HG03575 (cell line): ENCODE measurements around the gene WIZ.
A peak's percentile ranks its signal among the peaks of the same experiment; 100 is the strongest.
"Not testable (repeated sequence)": the region's sequence is repeated elsewhere in the genome, so short reads cannot be mapped to it uniquely, and the experiment has no call there.

Source experiments
- ATAC-seq: cut with Tn5 transposase; IDR thresholded peaks from one replicate; pipeline ENCODE4 v1.9.1; 2021; ENCODE audit not compliant: unreplicated experiment, insufficient number of reproducible peaks, low FRiP score; ENCODE audit errors: extremely low read depth

WIZ gene

GRCh38 chr19:15422296-15423075, 27.3 kb downstream of the WIZ start:
- no peak for ATAC-seq

GRCh38 chr19:15421721-15422260, 28.0 kb downstream of the WIZ start:
- ATAC-seq, result no peak

GRCh38 chr19:15421136-15421695, 28.5 kb downstream of the WIZ start:
- ATAC-seq, result no peak

- ATAC-seq, result no peak
Observed at GRCh38 chr19:15419413-15420025, 30.2 kb downstream of the WIZ start.

- peak; percentile 88 for ATAC-seq
Observed at GRCh38 chr19:15418579-15419412, 31.0 kb downstream of the WIZ start, which contains the start of gene AKAP8L. Gene AKAP8L (minus strand): TSS chr19:15418988. CDS start chr19:15418923, 65 bp downstream.

DNA sequence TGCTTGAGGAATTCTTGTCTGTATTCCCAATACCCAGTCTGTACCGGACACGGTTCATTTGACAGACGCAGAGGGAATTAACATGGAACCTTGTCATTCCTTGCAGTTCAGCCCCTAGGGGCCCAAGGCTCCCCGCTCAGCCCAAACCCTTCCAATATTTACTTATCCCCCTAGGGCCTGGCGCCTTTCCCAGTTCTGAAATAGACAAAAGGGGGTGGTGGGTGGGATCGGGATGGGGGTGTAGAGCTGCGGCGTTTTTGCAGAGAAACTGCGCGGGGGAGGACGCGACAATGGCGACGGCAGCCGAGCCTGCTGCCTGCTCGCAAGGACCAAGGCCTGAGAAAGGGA, 31.6 kb downstream of the WIZ start:
- no peak for ATAC-seq

GRCh38 chr19:15417699-15418098, 32.1 kb downstream of the WIZ start:
- no peak for ATAC-seq

- ATAC-seq, result no peak
Observed at GRCh38 chr19:15412832-15413231, 36.9 kb downstream of the WIZ start.

DNA sequence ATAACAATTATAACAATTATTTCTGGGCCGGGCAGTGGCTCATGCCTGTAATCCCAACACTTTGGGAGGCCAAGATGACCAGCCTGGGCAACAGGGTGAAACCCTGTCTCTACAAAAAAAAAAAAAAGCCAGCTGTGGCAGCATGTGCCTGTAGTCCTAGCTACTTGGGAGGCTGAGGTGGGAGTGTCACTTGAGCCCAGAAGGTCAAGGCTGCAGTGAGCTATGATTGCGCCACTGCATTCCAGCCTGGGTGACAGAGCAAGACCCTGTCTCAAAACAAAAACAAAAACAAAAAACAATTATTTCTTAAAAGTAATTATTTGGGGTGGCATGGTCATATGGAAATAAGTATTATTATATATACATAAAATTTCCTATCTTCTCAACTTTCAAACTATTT, 38.4 kb downstream of the WIZ start:
- ATAC-seq, result not testable (repeated sequence)

DNA sequence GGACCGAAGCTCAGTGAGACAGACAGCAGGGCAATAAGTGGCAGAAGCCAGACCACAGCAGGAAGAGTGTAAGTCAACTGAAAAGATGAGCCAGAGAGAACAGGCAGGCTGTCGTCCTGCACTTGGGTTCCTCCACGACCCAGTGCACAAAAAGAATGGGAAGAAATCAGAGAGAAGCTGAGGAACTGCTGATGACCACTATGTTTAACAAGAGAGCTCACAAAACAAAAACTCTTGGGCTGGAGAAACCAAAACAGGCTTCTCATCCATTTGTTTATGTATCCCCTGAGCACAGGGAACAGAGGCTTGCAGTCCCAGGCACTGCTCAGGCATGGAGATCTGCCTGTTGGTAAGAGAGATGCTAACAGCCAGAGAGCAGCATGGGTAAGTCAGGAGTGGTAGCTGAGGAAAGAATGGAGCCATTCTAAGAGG, 45.0 kb downstream of the WIZ start:
- no peak for ATAC-seq

DNA sequence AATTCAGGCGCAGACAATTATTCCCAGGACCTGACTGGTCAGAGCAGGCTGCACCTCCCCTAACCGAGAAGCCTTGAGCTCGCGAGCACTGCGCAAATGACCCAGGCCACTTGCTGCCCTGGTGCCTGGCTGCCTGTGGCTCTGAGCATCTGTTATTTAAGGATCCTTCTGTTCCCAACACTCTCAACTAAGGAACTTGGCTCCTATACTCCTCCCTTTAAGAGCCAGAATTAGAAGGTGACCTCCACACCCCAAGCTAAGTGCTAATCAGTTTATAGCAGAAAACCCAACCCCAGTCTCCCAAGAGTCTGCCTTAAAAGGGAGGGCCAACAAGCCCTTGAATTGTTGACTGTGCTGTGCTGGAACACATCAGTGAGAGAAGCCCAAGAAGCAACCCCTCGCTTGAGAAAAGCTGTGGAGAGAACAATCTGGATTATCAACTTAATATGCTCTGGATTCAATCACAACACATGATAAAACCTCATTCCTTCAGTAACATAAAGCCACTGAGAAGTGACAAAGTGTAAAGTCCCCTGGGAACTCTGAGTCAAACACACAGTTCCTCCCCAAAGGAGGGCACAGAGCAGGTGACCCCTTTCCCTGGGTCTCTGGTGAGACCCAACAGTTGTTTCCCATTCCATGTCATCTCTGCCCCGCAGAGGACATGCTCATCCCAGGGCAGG, 45.5 kb downstream of the WIZ start:
- no peak for ATAC-seq

DNA sequence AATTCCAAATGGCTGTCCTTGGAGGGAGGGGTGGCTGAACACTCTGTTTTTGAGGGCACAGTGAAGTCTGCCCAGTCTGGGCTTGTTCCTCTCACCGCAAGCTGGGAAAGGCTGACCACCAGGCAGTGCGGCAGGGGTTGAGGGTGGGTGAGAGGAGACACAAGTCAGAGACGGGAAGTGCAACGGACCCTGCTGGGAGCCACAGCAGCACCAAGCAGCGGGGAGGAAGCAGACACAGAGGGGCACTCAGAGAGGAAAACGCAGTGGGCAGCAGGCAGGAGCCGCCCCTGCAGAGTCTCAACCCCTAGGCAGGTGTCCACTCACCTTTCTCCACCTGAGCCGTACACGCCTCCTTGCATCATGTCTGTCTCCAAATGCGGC, 46.6 kb downstream of the WIZ start:
- ATAC-seq, result no peak

DNA sequence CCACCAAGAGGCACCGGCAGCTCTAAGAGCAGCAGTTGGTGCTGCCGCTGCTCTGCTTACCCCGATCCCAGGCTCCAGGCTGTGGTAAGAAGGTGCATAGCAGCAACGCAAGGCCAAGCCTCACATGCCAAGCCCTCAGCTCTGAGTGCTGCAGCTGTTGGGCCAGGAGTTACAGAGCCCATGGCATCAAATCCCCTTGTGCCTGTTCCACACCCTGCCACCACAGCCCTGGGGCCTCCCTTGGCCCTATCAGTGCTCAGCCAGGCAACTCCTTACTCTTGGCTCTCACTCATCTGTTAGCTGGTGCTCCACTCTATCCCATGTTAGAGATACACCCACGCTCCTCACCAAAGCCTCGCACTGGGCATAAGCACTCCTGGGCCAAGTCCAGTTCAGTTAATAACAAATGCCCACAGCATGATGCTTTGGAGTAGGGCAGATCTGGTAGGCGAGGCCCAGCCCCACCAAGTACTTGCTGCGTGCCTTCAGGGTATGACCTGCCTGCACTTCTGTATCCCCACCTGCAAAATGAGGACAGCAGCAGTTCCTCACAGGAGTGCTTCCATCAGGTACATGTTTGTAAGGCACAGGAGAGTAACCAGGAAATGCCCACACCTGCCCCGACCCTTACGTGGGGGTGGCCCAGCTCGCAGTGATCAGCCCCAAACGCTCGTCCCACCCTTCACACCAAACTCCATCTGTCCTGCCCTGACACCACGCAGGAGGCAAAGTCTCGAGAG, 47.2 kb downstream of the WIZ start:
- no peak for ATAC-seq

DNA sequence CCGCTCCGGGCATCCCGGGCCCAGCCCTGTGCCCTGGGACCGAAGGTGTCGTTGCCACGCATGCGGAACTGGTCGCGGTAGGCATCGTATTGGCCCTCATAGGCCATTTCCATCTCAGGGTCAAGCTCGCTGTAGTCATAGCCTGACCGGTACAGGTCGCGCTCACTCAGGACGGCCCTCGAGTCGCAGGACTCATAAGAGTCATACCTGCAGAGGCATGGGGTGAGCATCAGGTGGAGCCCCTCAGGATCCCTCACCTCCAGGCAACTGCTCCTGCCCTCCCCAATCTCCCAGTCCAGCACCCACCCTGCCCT, 48.4 kb downstream of the WIZ start:
- ATAC-seq, result no peak

DNA sequence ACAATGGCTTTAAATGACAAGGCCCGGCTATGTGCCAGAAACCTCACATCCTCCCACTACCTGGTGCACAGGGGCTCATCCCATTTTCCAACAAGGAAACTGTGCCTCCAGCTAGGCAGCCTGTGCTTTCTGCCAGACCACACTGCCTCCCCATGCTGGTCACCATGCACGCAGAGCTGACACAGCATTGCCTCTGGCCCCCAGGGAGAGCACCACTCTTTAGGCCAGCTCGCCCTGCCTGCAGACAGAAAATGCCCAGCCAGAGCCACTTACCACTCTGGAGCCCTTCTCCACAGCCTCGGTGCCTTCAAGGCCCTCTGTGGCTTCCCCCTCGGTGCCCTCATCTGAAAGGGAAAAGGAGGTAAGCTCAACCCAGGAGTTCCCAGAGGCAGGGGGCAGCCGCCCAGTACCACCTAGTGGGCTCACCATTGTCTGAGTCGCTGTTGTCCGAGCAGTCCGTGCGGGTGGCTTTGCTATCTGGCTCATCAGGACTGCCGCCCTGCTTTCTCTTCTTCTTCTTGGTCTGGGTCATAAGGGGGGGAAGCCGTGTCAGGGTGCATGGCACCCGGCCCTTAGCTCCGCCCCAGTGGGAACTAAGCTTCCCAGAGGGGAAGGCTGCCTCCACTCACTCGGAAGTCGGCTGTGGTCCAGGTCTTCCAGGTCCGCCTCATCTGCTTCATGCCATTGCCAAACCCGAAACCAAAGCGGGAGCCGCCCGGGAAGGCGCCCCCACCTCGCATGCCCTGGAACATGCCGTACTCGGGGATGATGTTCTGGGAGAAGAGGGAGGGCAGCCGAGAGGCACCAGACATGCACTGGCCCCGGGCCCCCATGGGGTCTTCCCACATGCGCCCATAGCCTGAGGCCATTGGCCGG, 49.0 kb downstream of the WIZ start:
- ATAC-seq, result no peak

- ATAC-seq, result no peak
Observed at GRCh38 chr19:15399635-15400034, 50.1 kb downstream of the WIZ start.

DNA sequence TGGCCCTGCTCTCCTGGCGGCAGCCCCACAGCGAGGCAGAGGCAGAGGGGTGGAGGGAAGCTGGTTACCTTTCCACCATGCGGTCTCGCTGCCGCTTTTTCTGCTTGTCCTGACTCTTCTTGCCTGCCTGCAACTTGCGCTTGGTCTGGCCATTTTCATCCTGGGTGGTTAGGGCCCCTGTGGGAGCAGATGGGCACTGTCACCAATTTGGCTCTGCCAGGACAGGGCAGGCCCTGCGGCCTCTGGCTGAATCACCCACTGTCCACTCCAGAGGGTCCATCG, 50.6 kb downstream of the WIZ start:
- ATAC-seq, result no peak
